AG20443 (cell line): ENCODE data around the gene RBM34.

Experiments
- DNase-seq: peaks from one replicate; pipeline ENCODE4 v3.0.0; 2012; ENCODE audit warnings: low spot score, mixed read lengths

RBM34 gene

DNA sequence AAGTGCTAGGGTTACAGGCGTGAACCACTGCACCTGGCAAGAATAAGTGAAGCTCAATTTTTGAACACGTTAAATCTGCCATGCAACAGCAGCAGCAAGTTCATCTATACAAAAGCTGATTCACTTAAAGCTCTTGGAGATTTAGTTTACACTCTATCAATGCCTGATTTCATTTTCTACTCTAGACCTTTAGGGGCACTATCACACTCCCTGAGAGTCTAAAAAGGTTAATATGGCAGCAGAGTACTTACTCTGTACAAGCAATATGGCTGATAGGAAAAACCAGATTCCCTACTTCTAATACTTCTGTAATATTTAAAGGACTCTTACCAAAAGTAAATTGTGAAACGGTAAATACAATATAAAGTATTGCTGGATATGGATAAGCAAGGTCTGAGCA is 4.8 kb downstream of the RBM34 start:
- no peak for DNase-seq

DNA sequence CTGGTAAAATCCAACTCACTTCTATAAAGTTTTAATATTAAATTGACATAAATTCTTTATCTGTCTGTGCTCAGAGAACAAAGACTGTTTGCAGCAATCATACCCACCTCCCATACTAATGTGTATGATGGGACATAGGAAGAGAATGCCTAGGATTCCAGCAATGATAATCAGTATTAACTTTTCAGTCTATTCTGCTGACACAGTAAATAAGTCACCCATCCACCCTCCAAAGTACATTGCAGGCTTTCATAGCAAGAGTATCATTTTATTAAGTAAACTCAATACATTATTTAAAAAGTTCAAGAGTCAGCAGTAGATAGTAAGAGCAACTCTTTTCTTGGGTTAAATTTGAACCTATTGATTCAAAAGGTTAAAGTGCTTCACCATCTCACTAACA is 8.8 kb downstream of the RBM34 start:
- DNase-seq: no peak

DNA sequence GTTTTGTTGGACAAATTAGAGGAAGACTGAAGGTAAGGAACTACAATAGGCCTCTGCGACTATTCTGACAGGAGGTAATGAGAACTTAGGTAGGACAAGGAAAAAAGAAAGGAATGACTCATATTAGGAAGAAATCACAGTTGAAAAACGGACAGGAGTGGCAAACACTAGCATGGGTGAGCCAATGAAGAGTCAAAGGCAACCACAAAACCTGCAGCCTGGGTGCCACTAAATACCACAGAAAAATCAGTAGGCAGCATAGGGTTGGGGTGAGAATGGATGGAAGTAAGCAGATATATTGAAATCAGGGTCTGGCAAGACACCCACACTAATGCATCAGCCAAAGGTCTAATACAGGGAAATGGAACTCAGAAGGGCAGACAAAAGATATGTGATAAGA is 10.0 kb downstream of the RBM34 start:
- no peak for DNase-seq

DNA sequence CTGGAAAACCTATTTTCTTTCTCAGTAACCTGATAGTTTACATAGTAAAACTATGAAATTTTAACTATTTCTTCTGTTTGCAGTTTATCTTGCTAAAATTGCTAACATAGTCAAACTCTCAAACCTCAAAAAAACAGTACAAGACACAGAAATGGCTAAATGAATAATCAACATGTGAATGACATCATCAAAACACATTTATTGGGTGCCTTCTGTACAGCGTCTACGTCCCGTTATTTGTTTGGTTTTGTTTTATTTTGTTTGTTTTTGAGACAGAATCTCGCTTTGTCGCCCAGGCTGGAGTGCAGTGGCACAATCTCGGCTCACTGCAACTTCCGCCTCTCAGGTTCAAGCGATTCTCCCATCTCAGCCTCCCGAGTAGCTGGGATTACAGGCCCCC is 11.2 kb downstream of the RBM34 start:
- DNase-seq: no peak

DNA sequence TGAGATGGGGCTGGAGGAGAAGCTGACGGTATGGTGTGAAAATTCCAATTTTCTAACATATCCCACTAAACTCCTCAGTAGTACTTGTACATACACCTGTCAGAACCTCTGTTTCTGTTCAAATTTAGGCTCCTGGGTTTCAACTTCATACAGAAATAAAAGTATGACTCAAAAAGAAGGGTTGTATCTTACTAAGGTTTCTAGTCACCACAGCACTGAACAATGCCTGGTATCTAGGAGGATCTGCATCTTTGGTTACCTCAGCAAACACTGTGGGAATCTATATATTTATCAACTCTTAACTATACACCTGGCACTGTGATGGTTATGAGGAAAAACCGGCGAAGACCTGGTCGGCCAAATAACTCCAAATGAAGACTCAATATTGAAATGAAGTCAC is 13.8 kb downstream of the RBM34 start:
- DNase-seq: no peak

DNA sequence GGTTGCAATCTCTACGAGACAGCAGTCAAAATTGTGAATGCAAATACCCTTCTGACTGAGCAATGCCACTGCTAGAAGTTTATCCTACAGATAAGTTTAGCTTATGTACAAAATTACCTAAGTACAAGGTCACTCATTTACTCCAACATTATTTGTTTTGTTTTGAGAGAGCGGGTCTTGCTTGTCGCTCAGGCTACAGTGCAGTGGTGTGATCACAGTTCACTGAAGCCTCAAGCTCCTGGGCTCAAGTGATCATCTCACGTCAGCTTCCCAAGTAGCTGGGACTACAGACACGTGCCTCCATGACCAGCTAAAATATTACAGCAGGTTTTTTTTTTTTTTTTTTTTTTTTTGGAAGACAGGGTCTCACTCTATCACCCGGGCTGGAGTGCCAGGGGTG is 15.4 kb downstream of the RBM34 start:
- DNase-seq: no peak

DNA sequence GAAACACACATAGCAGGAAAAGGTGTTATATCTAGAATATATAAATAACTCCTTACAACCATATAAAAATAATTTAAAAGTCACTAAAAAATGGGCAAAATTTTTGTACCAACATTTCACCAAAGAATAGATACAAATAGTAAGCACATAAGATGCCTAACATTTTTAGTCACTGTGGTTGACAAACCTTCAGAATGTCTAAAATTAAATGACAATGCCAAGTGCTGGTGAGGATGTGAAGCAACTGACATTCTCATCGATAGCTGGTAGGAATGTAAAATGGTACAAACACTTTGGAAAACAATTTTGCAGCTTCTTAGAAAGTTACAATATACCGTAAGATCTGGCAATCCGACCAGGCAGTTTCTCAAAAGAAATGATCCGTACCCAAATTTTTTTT is 18.1 kb downstream of the RBM34 start:
- no peak for DNase-seq

DNA sequence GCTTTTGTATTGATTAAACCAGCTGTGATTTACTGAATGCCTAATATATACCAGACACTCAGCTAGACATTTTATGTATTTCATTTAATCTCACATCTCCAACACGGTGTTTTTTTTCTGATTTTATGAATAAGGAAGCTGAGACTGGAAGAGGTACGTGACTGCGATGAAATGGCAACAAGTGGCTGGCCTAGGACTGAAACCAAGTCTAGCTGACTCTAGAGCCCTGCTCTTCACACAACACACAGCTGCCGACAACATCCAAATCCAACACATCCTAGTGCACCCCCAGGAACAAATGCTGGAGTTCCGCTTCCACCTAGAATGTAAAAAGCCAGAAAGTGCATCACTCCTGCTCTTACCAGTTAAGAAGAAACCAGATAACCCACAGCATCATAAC is 21.7 kb downstream of the RBM34 start:
- no peak for DNase-seq

DNA sequence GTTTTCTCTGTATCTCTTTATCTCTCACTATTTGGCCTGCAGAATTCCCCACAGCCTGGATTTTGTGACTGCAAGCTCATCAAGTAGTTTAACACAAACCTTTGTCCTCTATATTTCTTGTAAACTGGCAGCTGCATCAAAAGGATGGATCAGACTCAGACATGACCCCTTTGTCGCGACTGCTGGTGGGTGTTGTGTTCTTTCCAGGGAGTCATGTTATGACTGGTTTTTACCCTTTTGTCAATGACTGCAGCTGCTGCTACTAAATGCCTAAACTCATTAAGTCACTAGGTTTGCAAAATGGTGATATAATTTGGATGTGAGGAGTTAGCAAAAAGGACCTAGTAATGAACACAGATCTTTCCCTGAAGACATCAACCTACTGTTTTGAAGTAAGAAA is 22.2 kb downstream of the RBM34 start:
- DNase-seq: no peak

DNA sequence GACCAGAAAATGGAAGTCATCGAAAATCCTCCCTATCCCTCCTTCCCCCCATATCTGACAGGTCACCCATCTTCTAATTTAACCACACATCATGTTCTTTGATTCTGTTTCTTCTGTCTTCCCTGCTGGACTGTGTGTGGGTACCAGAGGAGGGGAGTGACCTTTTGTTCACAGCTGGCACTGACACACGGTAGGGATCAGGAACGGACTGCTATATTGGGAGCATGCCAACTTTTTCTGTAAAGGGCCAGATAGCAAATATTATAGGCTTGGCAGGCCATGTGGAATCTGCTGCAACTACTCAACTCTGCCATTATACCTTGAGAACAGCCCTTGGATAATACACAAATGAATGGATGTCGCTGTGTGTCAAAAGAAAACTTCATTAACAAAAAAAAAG is 24.9 kb downstream of the RBM34 start:
- no peak for DNase-seq

DNA sequence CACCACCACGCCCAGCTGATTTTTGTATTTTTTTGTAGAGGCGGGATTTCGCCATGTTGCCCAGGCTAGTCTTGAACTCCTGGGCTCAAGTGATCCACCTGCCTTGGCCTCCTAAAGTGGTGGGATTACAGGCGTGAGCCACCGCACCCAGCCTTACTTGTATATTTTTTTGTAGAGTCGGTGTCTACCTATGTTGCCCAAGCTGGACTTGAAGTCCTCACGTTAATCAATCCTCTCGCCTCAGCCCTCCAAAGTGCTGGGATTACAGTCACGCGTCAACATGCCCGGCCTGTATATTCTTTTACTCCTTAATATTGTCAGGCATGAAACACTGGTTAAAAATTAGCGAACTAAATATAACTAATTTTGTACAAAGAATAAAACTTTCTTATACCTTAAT is 26.9 kb downstream of the RBM34 start:
- no peak for DNase-seq

DNA sequence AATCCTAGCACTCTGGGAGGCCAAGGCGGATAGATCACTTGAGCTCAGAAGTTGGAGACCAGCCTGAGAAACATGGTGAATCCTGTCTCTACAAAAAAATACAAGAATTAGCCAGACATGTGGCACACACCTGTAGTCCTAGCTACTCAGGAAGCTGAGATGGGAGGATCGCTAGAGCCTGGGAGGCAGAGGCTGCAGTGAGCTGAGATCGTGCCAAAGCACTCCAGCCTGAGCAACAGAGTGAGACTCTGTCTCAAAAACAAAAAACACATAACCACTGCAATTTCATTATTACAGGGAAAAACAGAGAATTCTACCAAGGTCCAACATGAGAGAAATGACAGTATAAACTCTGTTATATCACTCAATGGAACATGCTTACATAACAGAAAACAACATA is 28.0 kb downstream of the RBM34 start:
- DNase-seq: no peak

DNA sequence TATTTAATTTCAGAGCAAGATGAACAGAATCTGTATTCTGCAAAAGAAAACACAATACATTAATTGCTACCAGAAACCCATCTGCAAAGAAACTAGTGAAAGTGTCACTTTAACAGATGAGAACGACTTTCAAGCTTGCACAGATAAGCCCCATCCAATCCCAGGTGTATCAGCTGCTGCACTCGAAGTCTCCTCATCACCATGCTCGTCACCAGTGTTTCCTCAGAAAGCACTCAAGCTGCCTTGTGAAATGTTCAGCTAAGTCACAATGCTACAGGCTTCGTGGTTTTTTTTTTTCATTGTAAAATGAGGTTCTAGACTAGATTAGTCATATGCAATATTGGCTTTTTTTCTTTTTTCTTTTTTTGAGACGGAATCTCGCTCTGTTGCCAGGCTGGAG is 29.1 kb downstream of the RBM34 start:
- no peak for DNase-seq

DNA sequence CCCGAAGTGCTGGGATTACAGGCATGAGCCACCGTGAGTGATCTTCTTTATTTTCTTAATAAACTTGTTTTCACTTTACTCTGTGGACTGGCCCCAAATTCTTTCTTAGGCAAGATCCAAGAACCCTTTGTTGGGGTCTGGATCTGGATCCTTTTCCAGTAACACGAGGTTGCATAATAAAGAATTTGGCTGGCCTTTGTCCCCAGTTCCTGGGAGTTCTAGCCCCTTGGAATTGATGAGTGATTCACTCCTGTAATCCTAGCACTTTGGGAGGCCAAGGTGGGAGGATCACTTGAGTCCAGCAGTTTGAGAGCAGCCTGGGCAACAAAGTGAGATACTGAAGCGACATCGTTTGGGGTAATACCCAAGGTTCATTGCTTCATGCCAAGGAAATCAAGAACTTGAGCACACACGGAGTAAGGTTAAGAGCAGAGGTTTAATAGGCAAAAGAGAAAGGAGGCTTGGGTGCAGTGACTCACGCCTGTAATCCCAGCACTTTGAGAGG is 30.2 kb downstream of the RBM34 start:
- DNase-seq: no peak

DNA sequence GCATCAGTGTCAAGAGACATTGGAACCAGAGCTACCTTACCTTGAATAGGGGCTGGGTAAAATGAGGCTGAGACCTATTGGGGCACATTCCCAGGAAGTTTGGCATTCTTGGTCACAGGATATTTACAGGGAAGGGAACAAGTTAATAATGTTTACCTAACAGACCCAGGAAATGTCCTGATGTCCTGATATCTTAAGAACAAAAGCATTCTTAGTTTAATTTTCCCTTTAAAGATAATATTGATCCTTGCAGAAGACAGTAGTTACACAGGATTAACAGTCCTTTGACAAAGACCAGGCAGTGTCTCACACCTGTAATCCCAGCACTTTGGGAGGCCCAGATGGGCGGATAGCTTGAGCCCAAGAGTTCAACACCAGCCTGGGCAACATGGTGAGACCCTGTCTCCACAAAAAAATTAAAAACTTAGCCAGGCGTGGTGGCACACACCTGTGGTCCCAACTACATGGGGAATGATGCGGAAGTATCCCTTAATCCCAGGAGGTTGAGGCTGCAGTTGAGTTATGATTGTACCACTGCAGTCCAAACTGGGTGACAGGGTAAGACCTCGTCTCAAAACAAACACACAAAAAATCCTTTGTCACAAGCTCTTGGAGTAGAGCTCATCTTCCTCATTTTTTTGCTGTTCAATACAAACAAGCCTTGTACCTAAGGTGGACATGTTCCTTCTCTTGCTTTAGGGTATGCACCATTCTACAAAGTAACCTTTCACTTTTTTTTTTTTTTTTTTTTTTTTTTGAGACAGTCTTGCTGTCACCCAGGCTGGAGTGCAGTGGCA is 31.1 kb downstream of the RBM34 start:
- DNase-seq: no peak

DNA sequence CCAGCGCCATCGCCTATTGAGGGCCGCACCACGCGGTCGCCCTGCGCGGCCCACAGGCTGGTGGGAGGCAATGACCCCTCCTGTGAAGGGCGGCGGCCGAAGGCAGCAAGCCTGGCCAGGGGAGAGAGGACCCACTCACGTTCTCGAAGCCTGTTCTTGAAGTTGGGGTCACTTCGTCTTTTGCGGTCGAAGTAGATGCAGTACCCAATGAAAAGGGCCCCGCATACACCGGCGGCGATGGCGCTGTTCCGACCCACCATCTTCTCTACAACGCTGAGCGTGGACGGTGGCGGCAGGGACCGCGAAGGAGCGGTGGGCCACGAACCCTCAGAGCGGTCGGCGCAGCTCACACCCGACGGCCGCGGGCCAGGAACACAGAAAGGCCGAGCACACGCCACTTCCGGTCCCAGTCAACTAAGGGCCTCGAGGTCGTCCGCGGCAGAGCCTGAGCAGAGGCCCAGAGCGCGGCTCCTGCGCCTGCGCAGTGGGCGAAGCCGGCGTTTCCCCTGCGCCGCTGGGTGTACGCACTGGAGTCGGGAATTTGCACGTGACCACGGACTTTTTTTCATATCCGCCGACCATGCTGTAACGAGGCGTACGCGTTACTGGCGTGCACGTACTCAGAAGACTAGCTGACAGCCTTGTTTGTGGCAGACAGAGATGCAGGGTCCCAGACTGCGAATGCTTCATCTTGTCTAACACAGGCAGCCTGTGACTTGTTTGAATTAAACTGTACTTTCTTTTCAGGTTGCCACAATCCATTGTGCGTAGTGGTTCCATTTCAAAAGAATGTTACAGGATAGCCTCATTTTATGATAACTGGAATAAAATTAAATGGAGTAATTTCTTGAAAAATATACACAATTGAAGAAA is 32.4 kb downstream of the RBM34 start, which contains the start of gene TOMM20:
TSS of gene TOMM20 (minus strand) at position 382 of the 873 bp plus-strand sequence. CDS start at position 260, 122 bp downstream.
- peak; percentile 99 for DNase-seq

DNA sequence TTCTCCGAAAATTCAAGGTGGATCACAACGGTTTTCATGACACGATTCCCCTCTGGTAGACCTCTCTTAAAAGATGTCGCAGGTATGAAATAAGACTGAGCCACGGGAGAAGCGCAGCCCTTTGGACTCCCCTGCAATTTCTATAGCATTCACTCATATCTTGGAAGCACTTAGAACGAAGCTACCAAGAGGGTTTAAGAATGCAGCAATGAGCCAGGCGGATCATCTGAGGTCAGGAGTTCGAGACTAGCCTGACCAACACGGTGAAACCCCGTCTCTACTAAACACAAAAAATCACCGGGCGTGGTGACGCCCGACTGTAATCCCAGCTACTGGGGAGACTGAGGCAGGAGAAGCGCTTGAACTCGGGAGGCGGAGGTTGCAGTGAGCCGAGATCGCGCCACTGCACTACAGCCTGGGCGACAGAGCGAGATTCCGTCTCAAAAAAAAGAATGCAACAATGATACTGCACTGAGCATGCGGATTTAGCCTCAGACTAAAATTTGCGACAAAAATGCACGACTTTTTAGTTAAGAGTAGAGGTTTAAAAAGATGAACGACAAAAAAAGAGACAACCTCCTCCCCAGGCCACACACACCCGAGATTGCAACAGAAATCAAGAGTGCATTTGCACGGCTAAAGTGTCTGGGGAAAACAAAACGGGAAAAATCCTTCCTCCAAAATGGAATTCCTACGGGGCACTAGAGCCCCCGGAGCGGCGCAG is 33.2 kb downstream of the RBM34 start:
- no peak for DNase-seq

DNA sequence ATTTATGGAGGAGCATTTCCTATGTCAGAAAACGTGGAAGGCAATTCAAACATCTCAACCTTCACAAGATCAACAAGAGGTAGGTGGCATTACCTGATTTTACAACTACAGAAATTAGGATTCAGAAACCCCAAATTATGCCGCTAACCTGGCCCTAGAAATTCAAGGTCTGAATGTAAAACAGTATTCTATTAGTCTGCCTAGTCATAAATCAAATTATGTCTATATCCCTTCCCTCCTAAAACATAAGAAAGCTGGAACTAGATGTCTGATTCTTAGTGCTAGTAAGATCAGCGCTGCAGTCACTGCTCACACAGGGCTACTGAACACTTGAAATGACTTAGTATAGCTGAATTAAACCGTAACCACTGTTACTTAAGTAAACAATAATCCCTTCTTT is 33.8 kb downstream of the RBM34 start:
- DNase-seq: no peak

DNA sequence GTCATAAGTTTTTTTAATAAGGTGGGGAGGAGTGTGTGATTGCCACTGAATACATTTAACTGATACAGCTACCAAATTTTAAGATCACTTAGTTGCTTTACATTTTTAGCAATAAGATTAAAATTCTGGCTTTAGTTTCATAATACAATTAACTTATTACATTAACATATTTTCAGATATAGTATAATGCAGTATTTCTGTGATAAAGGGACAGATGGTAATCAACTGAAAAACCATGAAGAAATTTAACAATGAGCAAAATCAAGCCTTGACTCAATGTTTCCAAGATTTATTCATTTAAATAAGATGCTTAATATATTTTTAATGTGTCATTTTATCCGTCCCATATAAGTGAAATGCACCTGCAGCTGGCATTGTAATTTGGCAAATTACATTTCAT is 36.4 kb downstream of the RBM34 start:
- no peak for DNase-seq

DNA sequence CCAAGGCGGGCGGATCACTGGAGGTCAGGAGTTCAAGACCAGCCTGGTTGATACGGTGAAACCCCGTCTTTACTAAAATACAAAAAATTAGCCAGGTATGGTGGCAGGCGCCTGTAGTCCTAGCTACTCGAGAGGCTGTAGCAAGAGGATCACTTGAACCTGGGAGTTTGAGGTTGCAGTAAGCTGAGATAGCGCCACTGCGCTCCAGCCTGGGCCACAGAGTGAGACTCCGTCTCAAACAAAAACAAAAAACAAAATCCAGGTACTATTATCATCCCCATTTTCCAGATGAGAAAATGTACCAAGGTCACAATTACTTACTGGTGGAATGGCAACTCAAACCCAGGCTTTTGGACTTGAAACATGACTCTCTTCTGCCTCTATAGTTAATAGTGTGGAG is 36.9 kb downstream of the RBM34 start:
- no peak for DNase-seq

DNA sequence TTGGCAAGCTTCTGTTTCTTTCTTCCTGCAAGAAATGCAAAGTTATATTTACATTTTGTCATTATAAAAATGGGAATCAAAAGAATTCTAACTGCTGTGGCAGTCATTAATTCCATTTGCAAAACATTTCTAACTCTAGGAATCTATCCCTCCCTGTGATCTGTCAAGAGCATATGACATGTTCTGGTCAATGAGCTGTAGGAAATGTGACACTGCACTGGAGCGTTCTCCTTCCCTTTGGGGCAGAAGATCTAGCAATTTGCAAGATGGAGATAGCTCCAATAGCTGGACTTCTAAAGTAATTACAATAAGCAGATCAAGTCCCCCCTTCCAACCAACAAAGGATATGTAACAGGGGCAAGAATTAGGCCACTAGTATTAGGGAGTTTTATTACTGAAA is 38.7 kb downstream of the RBM34 start:
- DNase-seq: no peak

DNA sequence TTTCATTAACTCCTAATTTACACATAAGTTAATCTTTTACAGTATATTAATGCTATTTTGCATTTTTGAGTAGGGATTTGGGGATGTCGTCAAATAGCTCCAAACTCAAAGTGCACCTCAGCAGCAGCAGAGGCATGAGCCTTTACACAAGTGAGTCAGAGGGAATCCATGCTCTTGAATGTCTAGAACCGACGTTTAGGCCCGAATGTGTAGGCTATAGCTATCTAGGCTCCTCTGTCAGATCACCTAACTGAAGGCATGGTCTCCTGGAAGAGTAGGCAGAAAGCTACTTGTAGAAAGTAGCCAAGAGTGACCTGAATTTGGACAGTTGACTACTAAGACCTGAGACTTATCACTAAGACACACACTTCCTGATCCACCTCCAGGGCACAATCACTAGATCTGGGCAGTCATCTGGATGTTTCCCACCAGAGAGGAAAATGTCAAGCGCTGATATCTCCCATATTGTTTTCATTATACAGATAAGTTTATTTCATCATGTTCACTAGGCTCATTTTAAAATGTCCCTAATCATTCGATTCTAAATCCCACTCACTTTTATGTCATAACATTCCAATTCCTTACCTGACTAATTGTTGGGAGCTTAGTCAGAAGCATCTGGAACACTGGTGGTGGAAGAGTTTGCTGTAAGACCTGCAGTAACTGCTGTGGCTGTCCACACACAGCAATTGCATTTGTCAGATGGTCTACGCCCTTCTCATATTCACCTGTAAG is 47.7 kb downstream of the RBM34 start:
- no peak for DNase-seq
